ENCODE data around the gene NKTR.

NKTR gene

DNA sequence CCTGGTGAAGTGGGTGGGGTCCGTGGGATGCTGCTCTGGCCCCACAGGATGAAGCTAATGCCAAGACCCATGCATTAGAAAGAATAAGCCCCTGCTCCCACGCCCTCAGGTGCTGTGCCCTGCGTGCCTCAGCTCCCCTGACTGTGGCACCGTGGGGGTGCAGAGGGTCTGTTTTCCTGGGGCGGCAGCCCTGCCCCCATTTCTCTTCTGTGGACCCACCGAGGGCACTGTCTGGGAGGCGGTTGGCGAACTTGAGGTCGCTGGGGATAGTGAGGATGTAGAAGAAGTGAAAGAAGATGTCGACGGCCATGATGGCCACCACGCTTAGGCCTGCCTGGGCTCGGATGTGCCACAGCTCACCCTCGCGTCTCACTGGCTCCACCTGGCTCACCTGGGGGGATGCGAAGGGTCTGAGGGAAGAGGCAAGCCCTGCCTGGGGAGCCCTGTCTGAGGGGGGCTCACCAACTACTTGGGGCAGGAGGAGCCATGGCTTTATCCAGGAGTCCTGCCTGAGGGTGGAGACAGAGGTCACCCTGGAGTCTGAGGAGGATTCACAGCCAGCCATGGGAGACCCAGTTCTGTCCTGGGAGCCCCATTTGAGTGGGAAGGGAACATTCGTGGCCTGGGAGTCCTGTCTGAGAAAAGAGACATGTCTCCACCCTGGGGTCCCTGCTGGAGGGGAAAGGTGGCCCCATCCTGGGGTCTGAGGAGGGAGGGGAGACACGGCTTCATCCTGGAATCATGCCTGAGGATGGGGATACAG, 97.0 kb downstream of the NKTR start:
- DNase-seq = no peak

All from inflammatory macrophage treated with lipopolysaccharide for 1 hour (primary cell).